ENCODE data around the gene ABT1. TPM values are rescaled to one million over a fixed set of nuclear protein-coding genes. Genes with fewer than 3 reads are reported as not detected.

The ABT1 gene
- total and polyA plus RNA-seq, 2 donors (not counting 1 experiment from before 2014, with no cell fraction given) = 8.3 to 13.4 TPM

DNA sequence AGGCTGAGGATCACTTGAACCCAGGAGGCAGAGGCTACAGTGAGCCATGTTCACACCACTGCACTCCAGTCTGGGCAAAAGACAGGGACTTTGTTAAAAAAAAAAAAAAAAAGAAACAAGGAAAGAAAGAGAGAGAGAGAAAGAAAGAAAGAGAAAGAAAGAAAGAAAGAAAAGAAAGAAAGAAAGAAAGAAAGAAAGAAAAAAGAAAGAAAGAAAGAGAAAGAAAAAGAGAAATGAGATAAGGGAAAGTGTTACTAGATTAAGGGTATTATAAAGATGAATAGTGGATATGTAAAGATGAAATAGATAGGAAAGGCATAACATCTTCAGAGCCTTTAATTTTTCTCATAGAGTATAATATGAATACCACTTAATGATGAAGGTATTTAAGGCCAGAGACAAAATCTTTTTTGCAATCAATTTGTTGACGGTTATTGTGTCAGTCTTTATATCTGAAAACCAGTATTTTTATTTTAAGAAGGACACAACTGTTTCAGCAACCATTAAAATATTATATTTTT is 26.6 kb downstream of the ABT1 start:
- Histone ChIP-seq H3K4me2 (ENCODE audit: extremely low read depth, insufficient read depth, low read length) (no peak overlapping the region), H3K27me3 (ENCODE audit: control insufficient read depth, insufficient read depth, low read length) (no peaks in the 10 kb centered on the region), H2AFZ (ENCODE audit: low read length) (no peak overlapping the region), H3K9me3 (ENCODE audit: control insufficient read depth, insufficient read depth, low read depth, low read length) (no peaks in the 10 kb centered on the region), H3K27ac (ENCODE audit: insufficient read depth, low read length) (no peak overlapping the region), H3K4me3 (replicated peaks in 1 of 4; ENCODE audit: control extremely low read depth in 1 of 4, insufficient read depth in 1 of 4, low read depth in 3 of 4, low read length in 4 of 4) (no peak overlapping the region), H3K36me3 (ENCODE audit: control insufficient read depth, insufficient read depth, low read length) (no peaks in the 10 kb centered on the region), H4K20me1 (ENCODE audit: control insufficient read depth, extremely low read depth, insufficient read depth, low read length) (no peaks in the 10 kb centered on the region), H3K9ac (ENCODE audit: insufficient read depth, low read length) (no peak overlapping the region), H3K79me2 (ENCODE audit: control insufficient read depth, insufficient read depth, low read length) (no peaks in the 10 kb centered on the region), H3K4me1 (ENCODE audit: control insufficient read depth, extremely low read depth, insufficient read depth, low read length) (no peaks in the 10 kb centered on the region)
- TF ChIP-seq EZH2 (IDR thresholded peaks at IDR 0.05; ENCODE audit: low read length, missing control alignments) = no peak
- TF ChIP-seq, protein P1, sequence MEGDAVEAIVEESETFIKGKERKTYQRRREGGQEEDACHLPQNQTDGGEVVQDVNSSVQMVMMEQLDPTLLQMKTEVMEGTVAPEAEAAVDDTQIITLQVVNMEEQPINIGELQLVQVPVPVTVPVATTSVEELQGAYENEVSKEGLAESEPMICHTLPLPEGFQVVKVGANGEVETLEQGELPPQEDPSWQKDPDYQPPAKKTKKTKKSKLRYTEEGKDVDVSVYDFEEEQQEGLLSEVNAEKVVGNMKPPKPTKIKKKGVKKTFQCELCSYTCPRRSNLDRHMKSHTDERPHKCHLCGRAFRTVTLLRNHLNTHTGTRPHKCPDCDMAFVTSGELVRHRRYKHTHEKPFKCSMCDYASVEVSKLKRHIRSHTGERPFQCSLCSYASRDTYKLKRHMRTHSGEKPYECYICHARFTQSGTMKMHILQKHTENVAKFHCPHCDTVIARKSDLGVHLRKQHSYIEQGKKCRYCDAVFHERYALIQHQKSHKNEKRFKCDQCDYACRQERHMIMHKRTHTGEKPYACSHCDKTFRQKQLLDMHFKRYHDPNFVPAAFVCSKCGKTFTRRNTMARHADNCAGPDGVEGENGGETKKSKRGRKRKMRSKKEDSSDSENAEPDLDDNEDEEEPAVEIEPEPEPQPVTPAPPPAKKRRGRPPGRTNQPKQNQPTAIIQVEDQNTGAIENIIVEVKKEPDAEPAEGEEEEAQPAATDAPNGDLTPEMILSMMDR (conservative IDR thresholded peaks at IDR 0.05 in 1 of 2, IDR thresholded peaks at IDR 0.05 in 1 of 2; ENCODE audit: low read depth in 1 of 2, low read length in 2 of 2) = no peak
- DNase-seq (ENCODE audit: low read depth in 2 of 2) = no peak

DNA sequence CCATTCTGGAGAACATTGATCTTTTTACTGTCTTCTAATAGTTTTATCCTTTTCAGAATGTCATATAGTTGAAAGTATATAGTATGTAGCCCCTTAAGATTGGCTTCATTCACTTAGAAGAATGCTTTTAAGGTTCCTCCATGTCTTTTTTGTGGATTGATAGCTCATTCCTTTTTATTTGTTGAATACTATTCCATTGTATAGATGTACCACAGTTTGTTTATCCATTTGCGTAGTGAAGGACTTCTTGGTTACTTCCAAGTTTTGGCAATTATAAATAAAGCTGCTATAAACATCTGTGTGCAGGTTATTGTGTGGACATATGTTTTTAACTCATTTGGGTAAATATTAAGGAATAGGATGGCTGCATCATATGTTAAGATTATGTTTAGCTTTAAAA is 27.8 kb downstream of the ABT1 start:
- Histone ChIP-seq H3K36me3 (ENCODE audit: control insufficient read depth, insufficient read depth, low read length) (no peaks in the 10 kb centered on the region), H3K27me3 (ENCODE audit: control insufficient read depth, insufficient read depth, low read length) (no peaks in the 10 kb centered on the region), H3K4me1 (ENCODE audit: control insufficient read depth, extremely low read depth, insufficient read depth, low read length) (no peaks in the 10 kb centered on the region), H3K4me2 (ENCODE audit: extremely low read depth, insufficient read depth, low read length) (no peak overlapping the region), H3K9ac (ENCODE audit: insufficient read depth, low read length) (no peak overlapping the region), H4K20me1 (ENCODE audit: control insufficient read depth, extremely low read depth, insufficient read depth, low read length) (no peaks in the 10 kb centered on the region), H3K4me3 (replicated peaks in 1 of 4; ENCODE audit: control extremely low read depth in 1 of 4, insufficient read depth in 1 of 4, low read depth in 3 of 4, low read length in 4 of 4) (no peak overlapping the region), H3K27ac (ENCODE audit: insufficient read depth, low read length) (no peak overlapping the region), H2AFZ (ENCODE audit: low read length) (no peak overlapping the region), H3K79me2 (ENCODE audit: control insufficient read depth, insufficient read depth, low read length) (no peaks in the 10 kb centered on the region), H3K9me3 (ENCODE audit: control insufficient read depth, insufficient read depth, low read depth, low read length) (no peaks in the 10 kb centered on the region)
- no peak for DNase-seq (ENCODE audit: low read depth in 2 of 2)
- no peak for TF ChIP-seq EZH2 (IDR thresholded peaks at IDR 0.05; ENCODE audit: low read length, missing control alignments)
- TF ChIP-seq, protein P1 (conservative IDR thresholded peaks at IDR 0.05 in 1 of 2, IDR thresholded peaks at IDR 0.05 in 1 of 2; ENCODE audit: low read depth in 1 of 2, low read length in 2 of 2) = no peak

DNA sequence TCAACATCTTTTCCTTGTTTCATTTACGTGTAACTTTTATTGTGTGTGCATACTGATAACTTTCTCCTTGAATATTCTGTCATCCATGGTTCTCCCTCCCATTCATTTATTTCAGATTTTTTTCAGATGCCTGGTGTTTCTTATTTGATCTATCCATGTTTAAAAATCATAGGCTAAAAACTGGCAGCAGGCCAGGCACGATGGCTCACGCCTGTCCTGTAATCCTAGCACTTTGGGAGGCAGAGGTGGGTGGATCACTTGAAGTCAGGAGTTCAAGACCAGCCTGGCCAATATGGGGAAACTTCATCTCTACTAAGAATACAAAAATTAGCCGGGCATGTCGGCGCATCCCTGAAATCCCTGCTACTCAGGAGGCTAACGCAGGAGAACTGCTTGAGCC is 31.1 kb downstream of the ABT1 start:
- Histone ChIP-seq H3K4me3 (replicated peaks in 1 of 4; ENCODE audit: control extremely low read depth in 1 of 4, insufficient read depth in 1 of 4, low read depth in 3 of 4, low read length in 4 of 4) (no peak overlapping the region), H3K27ac (ENCODE audit: insufficient read depth, low read length) (no peak overlapping the region), H3K9ac (ENCODE audit: insufficient read depth, low read length) (no peak overlapping the region), H3K79me2 (ENCODE audit: control insufficient read depth, insufficient read depth, low read length) (no peaks in the 10 kb centered on the region), H3K27me3 (ENCODE audit: control insufficient read depth, insufficient read depth, low read length) (no peaks in the 10 kb centered on the region), H4K20me1 (ENCODE audit: control insufficient read depth, extremely low read depth, insufficient read depth, low read length) (no peaks in the 10 kb centered on the region), H2AFZ (ENCODE audit: low read length) (no peak overlapping the region), H3K9me3 (ENCODE audit: control insufficient read depth, insufficient read depth, low read depth, low read length) (no peaks in the 10 kb centered on the region), H3K4me1 (ENCODE audit: control insufficient read depth, extremely low read depth, insufficient read depth, low read length) (no peaks in the 10 kb centered on the region), H3K36me3 (ENCODE audit: control insufficient read depth, insufficient read depth, low read length) (no peaks in the 10 kb centered on the region), H3K4me2 (ENCODE audit: extremely low read depth, insufficient read depth, low read length) (no peak overlapping the region)
- no peak for DNase-seq (ENCODE audit: low read depth in 2 of 2)
- TF ChIP-seq, protein P1 (conservative IDR thresholded peaks at IDR 0.05 in 1 of 2, IDR thresholded peaks at IDR 0.05 in 1 of 2; ENCODE audit: low read depth in 1 of 2, low read length in 2 of 2) = no peak
- TF ChIP-seq EZH2 (IDR thresholded peaks at IDR 0.05; ENCODE audit: low read length, missing control alignments) = no peak

All from fibroblast of lung (primary cell).